Activated CD4-positive, alpha-beta T cell treated with anti-CD3 and anti-CD28 coated beads for 36 hours (primary cell): ENCODE results near the gene SLC19A1. TPM values are rescaled to one million over a fixed set of nuclear protein-coding genes. Genes with fewer than 3 reads are reported as not detected.

Experiments
- ATAC-seq: fragments of 200-7000 bp; cut with Tn5 transposase; one replicate; pipeline ENCODE4 v1.10.0; 2021; ENCODE audit warnings: mild to moderate bottlenecking, moderate library complexity
- CTCF ChIA-PET: fragments of 350-600 bp; sonication (Branson Sonifier 250); formaldehyde crosslinking; loops from one replicate; lab custom pipeline; 2021; ENCODE audit warnings: antibody characterized with exemption; lab: Charles Lee
- POLR2A ChIA-PET: fragments of 350-600 bp; sonication (Branson Sonifier 250); formaldehyde crosslinking; loops from one replicate; lab custom pipeline; 2021; ENCODE audit warnings: antibody characterized with exemption, inconsistent platforms; lab: Charles Lee
- DNase-seq: peaks from one replicate; pipeline ENCODE4 v3.0.0-alpha.2; 2020
- H3K27ac Mint-ChIP-seq: one replicate; pipeline ENCODE4 v1.8.0; 2021; ENCODE audit warnings: mixed read lengths
- H3K27me3 Mint-ChIP-seq: one replicate; pipeline ENCODE4 v1.8.0; 2021; ENCODE audit warnings: mixed read lengths
- H3K36me3 Mint-ChIP-seq: one replicate; pipeline ENCODE4 v1.8.0; 2021; ENCODE audit warnings: low read depth, mixed read lengths
- H3K4me1 Mint-ChIP-seq: one replicate; pipeline ENCODE4 v1.8.0; 2021; ENCODE audit warnings: mixed read lengths
- H3K4me3 Mint-ChIP-seq: one replicate; pipeline ENCODE4 v1.8.0; 2021; ENCODE audit warnings: mild to moderate bottlenecking, moderate library complexity, mixed read lengths
- H3K9me3 Mint-ChIP-seq: one replicate; pipeline ENCODE4 v1.8.0; 2021; ENCODE audit warnings: low read depth, mixed read lengths
- intact Hi-C, 2 experiments: fragments of 100-400 bp; cut with DNase I in 1 of 2; cut with micrococcal nuclease in 1 of 2; formaldehyde crosslinking; loops; one replicate each; pipeline versions ENCODE4 v1.14.2 to v1.15.1; 2022 to 2024; cut with DNase I, micrococcal nuclease
- total RNA-seq, 2 experiments: library from RNA; stranded (reverse); gene quantifications; one replicate each; pipeline ENCODE4 v1.2.3, GENCODE V29; 2021

Gene SLC19A1
- total RNA-seq, 2 experiments from 2014 or later, result 46.1 to 50.0 TPM

DNA sequence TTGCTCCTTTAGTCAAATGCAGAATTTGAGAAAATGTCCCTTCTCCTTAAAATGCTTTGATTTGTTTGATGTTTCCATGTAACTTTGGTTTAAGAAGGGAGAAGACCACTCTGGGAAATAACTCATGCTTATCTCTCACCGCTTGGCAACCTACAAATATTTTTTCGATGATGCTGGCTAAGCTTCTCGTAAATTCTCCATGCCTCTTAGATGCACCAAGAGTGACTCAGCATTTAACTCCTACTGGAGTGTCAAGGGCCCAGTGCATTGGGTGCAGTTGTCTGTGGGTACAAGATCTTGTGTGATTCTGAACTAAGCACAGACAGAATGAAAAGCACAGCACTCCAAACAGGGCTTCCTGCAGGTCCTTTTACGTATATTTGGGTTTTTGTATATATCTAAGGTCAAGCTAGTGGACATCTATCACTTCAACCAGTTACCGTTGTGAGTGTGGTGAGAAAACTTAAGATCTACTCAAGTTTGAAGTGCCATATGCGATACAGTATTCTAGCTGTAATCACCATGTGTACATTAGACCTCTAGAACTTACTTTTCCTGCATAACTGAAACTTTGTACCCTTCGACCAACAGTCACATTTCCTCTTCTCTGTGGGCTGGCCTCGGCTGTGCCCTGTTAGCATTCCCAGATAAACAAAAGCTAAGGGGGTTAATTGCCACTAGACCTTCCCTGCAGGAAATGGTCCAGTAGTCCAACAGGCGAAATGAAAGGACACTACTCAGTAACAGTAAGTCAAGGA lies 81.5 kb downstream of the SLC19A1 start:
- H3K4me1 Mint-ChIP-seq, result no peaks in the 10 kb centered on the region
- intact Hi-C loops, result no loop called here
- peaks cover 5% of the 10 kb centered on the region for H3K9me3 Mint-ChIP-seq
- no peak overlapping the region for H3K27ac Mint-ChIP-seq
- H3K27me3 Mint-ChIP-seq, result peaks cover 3% of the 10 kb centered on the region
- ATAC-seq (no peak), DNase-seq (no peak)
- H3K4me3 Mint-ChIP-seq, result no peak overlapping the region
- no peaks in the 10 kb centered on the region for H3K36me3 Mint-ChIP-seq
- CTCF ChIA-PET, result interaction anchor here (1.5 kb wide), 1 partner anchor 11 kb away, joined by 3 read pairs; no protein-coding TSS in a partner anchor
- POLR2A ChIA-PET, result no interaction called here

DNA sequence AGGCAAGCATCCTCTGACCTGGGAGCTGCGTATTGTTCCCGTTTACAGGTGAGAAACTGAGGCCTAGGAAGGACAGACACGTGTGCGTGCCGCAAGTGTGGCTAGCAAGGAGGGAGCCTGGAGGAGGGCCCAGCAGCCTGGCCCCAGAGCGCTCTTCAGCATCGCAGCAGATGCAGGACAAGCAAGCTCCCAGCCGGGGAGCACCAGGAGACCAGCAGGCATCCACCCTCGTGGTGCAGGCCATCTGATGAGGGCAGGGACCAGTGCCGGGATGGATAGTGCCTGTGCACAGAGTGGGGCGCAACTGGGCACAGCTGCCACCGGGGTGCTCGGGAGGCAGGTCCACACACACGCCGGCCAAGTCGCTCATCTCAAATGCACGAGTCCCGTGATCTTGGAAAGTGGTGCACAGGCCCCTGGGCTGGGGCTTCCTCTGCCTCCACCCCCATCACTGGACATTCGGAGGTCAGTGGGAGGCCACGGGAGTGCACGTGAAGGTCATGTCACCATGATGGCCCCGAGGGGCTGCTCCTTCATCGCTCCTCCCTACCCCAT lies 82.2 kb downstream of the SLC19A1 start:
- Mint-ChIP-seq H3K4me1 (no peaks in the 10 kb centered on the region), H3K4me3 (no peak overlapping the region), H3K27ac (no peak overlapping the region), H3K27me3 (no peaks in the 10 kb centered on the region), H3K9me3 (peaks cover 5% of the 10 kb centered on the region), H3K36me3 (no peaks in the 10 kb centered on the region)
- DNase-seq (no peak), ATAC-seq (no peak)
- intact Hi-C loops, result no loop called here
- CTCF ChIA-PET, result no interaction called here
- POLR2A ChIA-PET, result no interaction called here

DNA sequence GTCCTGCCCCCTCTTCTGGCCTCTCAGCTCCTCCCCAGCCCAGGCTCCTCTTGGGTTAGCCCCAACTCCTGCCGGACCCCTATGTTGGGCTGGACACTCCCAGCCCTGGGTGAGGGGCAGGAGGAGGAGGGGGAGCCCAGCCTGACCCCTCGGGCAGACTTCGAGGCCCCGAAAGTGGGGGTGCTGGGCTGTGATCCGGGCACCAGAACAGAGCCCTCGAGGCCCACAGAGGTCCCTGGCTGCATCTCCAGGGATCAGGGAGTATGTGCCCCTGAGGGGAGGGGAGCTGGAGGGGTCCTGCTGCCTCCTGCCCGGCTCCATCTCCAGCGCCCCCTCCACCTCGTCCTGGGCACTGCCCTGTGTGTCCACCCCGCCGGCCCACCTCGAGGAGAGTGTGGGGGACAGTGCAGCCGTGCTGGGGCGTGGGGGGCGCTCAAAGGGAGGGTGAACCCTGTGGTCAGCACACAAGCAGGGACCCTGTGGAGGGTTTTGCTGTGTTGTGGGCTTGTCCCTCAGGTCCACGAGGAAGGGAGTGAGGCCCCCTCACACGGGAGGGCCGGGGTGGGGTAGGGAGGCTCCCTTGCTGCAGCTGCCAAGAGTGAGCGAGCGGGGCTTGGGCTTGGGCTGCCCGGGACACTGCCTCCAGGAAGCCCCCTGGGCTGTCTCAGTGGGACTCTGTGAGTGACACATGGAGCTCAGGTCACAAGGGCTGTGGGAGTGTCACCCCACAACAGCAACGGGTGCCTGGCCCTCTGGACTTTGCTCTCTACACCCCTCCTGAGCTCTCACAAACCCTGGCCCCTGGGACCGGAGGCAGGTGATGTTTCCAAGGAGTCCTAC lies 82.8 kb downstream of the SLC19A1 start:
- H3K27ac Mint-ChIP-seq, result no peak overlapping the region
- H3K27me3 Mint-ChIP-seq, result no peaks in the 10 kb centered on the region
- ChIA-PET CTCF (no interaction called here), POLR2A (no interaction called here)
- ATAC-seq (no peak), DNase-seq (no peak)
- no peak overlapping the region for H3K4me3 Mint-ChIP-seq
- H3K9me3 Mint-ChIP-seq, result peaks cover 5% of the 10 kb centered on the region
- H3K36me3 Mint-ChIP-seq, result no peaks in the 10 kb centered on the region
- H3K4me1 Mint-ChIP-seq, result no peaks in the 10 kb centered on the region
- intact Hi-C loops, result no loop called here

DNA sequence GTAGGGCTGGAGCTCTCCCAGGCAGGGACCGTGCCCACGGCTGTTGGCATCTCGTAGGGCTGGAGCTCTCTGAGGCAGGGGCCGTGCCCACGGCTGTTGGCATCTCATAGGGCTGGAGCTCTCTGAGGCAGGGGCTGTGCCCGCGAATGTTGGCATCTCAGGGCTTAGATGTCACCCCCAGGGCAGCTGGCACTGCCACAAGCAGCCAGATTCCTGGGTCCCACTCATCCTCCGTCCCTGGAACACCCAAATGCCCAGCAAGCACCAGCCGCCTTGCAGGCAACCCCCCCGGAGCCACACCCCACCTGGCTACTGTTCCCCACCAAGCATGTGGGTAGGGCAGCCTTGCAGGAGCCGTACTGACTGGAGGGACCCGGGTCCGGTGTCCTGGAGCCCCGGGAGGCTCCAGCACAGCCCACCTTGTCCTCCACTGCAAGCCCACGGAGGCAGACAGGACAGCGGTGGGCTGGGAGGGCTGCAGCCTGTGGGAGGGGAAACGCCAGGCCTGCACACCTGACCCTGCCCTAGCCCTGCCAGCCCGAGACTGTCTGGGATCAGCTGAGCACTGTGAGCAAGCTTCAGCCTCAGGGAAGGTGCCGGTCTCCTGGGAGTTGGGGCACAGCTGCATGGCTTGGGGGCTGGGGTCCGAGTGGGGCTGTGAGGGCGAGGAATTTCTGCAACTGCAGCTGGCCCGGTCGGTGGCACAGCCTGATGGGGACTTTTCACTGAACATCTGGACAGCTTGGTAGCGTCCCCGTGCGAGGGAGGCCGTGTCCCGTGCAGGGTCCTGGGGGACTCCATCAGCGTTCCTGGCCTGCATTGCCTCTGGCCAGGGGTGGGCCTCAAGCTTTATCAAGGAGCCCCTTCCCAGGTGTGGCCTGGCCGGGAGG lies 83.7 kb downstream of the SLC19A1 start:
- H3K27me3 Mint-ChIP-seq, result no peaks in the 10 kb centered on the region

DNA sequence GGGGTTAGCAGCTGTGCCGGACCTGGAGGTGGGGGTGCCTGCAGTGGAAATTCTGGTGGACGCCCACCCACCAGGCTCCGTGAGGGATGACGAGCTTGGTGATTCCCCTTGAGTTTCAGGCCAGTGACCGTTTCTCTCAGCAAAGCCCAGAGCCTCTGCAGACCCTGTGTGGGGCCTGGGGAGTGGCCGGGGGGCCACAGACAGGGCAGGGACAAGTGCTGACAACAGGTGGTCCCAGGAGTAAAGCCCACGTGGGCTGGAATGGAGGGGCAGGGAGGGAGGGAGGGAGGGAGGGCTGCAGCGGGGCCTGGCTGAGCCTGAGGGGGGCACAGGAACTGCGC lies 84.4 kb downstream of the SLC19A1 start:
- H3K4me3 Mint-ChIP-seq, result no peak overlapping the region
- ATAC-seq (no peak), DNase-seq (no peak)
- H3K27me3 Mint-ChIP-seq, result no peaks in the 10 kb centered on the region
- H3K36me3 Mint-ChIP-seq, result no peaks in the 10 kb centered on the region
- H3K9me3 Mint-ChIP-seq, result peaks cover 9% of the 10 kb centered on the region
- CTCF ChIA-PET, result no interaction called here
- POLR2A ChIA-PET, result no interaction called here
- no peak overlapping the region for H3K27ac Mint-ChIP-seq
- H3K4me1 Mint-ChIP-seq, result no peaks in the 10 kb centered on the region
- intact Hi-C loops, result no loop called here

More for the DNA sequence above, 83.7 kb downstream of the SLC19A1 start:
- ATAC-seq (no peak), DNase-seq (no peak)
- CTCF ChIA-PET, result no interaction called here
- Mint-ChIP-seq H3K4me3 (no peak overlapping the region), H3K4me1 (no peaks in the 10 kb centered on the region), H3K9me3 (peaks cover 5% of the 10 kb centered on the region), H3K27ac (no peak overlapping the region), H3K36me3 (no peaks in the 10 kb centered on the region)
- intact Hi-C loops, result no loop called here
- POLR2A ChIA-PET, result no interaction called here

DNA sequence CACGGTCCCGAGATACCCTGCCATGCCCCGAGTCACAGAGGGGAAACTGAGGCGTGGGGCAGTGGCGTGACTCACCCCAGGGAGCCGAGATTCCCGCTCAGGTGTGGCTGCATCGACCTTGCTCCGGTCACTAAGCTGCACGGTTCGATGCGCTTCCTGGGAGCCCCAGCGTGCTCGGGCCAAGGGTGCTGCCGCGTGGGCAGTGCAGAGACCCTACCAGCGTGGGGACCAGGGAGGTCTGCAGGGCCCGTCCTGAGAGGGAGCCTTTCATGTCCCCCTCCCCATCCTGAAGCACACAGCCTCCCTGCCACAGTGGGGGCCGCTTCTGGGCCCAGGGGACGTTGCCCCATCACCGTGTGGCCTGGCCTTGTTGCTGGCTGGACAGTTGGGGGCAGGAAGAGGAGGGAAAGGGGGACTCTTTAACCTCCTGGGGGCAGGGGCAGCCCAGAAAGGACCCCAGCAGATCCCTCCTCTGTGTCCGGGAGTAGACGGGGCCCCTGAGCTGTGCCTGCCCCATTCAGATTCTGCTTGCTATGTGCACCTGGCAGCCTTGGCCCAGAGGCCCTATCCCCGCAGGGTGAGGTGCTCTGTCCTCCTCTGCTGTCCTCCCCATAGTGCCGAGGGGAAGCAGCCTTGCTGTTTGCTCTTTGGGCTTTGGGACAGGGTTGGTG lies 84.9 kb downstream of the SLC19A1 start:
- CTCF ChIA-PET, result no interaction called here
- intact Hi-C loops, result no loop called here
- H3K27me3 Mint-ChIP-seq, result no peaks in the 10 kb centered on the region

DNA sequence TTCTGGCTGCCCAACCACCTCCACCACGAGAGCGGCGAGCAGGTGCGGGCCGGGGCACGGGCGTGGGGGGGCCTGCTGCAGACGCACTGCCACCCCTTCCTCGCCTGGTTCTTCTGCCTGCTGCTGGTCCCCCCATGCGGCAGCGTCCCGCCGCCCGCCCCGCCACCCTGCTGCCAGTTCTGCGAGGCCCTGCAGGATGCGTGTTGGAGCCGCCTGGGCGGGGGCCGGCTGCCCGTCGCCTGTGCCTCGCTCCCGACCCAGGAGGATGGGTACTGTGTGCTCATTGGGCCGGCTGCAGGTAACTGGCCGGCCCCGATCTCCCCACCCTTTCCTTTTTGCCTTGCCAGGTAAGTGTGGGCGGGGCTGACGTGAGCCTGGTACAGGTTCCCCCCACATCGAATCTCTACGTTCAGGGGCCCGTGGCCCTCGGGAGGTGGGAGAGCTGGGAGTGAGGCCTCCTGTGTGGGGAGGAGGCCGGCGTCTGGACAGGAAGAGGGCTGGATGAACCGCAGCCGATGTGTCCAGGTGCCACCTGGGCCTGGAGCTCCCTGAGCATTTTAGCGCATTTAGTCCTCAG lies 85.6 kb downstream of the SLC19A1 start:
- DNase-seq (no peak), ATAC-seq (no peak)
- ChIA-PET POLR2A (no interaction called here), CTCF (no interaction called here)
- Mint-ChIP-seq H3K9me3 (peaks cover 8% of the 10 kb centered on the region), H3K4me3 (no peak overlapping the region), H3K4me1 (no peaks in the 10 kb centered on the region), H3K36me3 (no peaks in the 10 kb centered on the region), H3K27ac (no peak overlapping the region), H3K27me3 (no peaks in the 10 kb centered on the region)
- intact Hi-C loops, result no loop called here

More for the DNA sequence above, 84.9 kb downstream of the SLC19A1 start:
- Mint-ChIP-seq H3K4me3 (no peak overlapping the region), H3K4me1 (no peaks in the 10 kb centered on the region), H3K27ac (no peak overlapping the region), H3K36me3 (no peaks in the 10 kb centered on the region), H3K9me3 (peaks cover 9% of the 10 kb centered on the region)
- POLR2A ChIA-PET, result no interaction called here
- DNase-seq, result no peak
- no peak for ATAC-seq

DNA sequence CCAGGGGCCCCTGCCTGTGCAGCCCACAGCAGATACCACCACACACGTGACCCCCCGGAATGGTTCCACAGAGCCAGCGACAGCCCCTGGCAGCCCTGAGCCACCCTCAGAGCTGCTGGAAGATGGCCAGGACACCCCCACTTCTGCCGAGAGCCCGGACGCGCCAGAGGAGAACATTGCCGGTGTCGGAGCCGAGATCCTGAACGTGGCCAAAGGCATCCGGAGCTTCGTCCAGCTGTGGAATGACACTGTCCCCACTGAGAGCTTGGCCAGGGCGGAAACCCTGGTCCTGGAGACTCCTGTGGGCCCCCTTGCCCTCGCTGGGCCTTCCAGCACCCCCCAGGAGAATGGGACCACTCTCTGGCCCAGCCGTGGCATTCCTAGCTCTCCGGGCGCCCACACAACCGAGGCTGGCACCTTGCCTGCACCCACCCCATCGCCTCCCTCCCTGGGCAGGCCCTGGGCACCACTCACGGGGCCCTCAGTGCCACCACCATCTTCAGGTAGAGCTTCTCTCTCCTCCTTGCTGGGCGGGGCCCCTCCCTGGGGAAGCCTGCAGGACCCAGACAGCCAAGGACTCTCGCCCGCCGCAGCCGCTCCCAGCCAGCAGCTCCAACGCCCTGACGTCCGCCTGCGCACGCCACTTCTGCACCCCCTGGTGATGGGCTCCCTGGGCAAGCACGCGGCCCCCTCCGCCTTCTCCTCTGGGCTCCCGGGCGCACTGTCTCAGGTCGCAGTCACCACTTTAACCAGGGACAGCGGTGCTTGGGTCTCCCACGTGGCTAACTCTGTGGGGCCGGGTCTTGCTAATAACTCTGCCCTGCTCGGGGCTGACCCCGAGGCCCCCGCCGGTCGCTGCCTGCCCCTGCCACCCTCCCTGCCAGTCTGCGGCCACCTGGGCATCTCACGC lies 86.3 kb downstream of the SLC19A1 start:
- Mint-ChIP-seq H3K4me3 (no peak overlapping the region), H3K4me1 (no peaks in the 10 kb centered on the region), H3K27me3 (no peaks in the 10 kb centered on the region), H3K27ac (no peak overlapping the region), H3K36me3 (no peaks in the 10 kb centered on the region), H3K9me3 (peaks cover 8% of the 10 kb centered on the region)
- intact Hi-C loops, result no loop called here
- ATAC-seq, result no peak
- no peak for DNase-seq
- ChIA-PET CTCF (no interaction called here), POLR2A (interaction anchor here (0.6 kb wide), 1 partner anchor 146 kb away, joined by 5 read pairs; no protein-coding TSS in a partner anchor)

DNA sequence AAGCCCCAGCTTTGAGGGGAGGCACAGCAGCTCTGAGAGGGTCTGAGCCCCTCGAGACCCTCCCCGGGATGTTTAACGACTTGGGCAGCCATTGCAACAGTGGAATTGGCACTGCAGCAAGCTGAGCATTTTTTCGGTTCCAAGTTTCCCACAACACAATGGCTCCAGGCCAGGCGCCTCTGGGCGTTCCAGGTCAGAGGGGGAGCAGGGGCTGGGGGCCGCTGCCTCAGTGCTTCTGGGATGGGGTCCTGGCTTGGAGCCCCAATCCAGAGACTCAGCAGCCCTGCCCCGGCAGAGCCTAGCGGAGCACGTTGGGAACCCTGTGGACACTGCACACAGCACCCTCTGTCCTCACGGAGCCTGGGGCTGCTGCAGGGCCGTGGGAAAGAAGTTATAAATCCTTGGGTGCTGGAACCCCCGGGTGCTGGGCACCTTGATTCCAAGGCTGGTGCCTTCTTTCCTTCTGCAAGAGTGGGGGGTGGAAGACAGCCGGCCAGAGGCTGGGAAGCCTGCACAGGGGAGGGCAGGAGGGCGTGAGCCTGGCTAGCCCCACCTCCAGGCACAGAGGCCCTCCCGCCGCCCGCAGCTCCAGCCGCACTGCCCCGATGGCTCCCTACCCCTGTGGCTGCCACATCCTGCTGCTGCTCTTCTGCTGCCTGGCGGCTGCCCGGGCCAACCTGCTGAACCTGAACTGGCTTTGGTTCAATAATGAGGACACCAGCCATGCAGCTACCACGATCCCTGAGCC lies 87.1 kb downstream of the SLC19A1 start:
- POLR2A ChIA-PET, result no interaction called here
- Mint-ChIP-seq H3K27ac (no peak overlapping the region), H3K9me3 (peaks cover 8% of the 10 kb centered on the region), H3K36me3 (no peaks in the 10 kb centered on the region), H3K27me3 (no peaks in the 10 kb centered on the region), H3K4me1 (no peaks in the 10 kb centered on the region), H3K4me3 (no peak overlapping the region)
- no peak for ATAC-seq
- CTCF ChIA-PET, result no interaction called here
- intact Hi-C loops, result no loop called here
- no peak for DNase-seq
